ENCODE measurements around the gene KLHL35. TPM values are rescaled to one million over a fixed set of nuclear protein-coding genes. Genes with fewer than 3 reads are reported as not detected.

KLHL35 gene
- total RNA-seq, 1 donor from 2014 or later, result 1.5 TPM

DNA sequence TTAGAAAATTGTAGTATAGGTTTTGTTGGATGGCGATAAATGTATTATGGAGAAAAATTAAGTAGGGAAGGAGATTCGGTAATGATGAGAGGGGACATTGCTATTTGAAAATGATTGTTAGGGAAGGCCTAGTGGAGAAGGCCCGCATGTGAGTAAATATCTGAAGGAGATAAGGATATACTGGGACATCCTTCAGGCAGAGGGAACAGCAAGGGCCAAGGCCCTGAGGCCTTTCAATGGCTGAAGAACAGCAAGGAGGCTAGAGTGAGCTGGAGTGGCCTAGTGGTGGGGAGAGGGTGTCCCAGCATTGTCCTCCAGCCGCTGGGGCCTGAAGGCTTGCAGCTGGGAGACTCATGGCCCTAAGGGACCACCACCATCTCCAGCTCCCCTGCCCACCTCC is 58.4 kb downstream of the KLHL35 start:
- DNase-seq (ENCODE audit: low read depth), result no peak
- Histone ChIP-seq H3K27me3 (ENCODE audit: control insufficient read depth, insufficient read depth, low read length) (no peaks in the 10 kb centered on the region), H3K36me3 (ENCODE audit: control insufficient read depth, insufficient read depth, low read length) (no peaks in the 10 kb centered on the region), H3K4me3 (ENCODE audit: low read depth, low read length) (no peak overlapping the region)
- TF ChIP-seq, protein P1, sequence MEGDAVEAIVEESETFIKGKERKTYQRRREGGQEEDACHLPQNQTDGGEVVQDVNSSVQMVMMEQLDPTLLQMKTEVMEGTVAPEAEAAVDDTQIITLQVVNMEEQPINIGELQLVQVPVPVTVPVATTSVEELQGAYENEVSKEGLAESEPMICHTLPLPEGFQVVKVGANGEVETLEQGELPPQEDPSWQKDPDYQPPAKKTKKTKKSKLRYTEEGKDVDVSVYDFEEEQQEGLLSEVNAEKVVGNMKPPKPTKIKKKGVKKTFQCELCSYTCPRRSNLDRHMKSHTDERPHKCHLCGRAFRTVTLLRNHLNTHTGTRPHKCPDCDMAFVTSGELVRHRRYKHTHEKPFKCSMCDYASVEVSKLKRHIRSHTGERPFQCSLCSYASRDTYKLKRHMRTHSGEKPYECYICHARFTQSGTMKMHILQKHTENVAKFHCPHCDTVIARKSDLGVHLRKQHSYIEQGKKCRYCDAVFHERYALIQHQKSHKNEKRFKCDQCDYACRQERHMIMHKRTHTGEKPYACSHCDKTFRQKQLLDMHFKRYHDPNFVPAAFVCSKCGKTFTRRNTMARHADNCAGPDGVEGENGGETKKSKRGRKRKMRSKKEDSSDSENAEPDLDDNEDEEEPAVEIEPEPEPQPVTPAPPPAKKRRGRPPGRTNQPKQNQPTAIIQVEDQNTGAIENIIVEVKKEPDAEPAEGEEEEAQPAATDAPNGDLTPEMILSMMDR (IDR thresholded peaks at IDR 0.05; ENCODE audit: insufficient read depth, low read length, poor library complexity, severe bottlenecking), result no peak

DNA sequence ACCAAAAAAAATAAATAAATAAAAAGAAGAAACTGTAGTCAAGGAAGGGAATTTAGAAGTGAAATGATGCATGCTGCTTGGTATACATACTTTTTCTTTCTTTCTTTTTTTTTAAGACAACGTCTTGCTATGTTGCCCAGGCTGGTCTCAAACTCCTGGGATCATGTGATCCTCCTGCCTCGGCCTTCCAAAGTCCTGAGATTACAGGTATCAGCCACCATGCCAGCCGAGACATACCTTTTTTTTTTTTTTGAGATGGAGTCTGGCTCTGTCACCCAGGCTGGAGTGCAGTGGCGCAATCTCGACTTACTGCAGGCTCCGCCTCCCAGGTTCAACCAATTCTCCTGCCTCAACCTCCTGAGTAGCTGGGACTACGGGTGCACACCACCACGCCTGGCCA is 59.8 kb downstream of the KLHL35 start:
- no peaks in the 10 kb centered on the region for H3K27me3 ChIP-seq (ENCODE audit: control insufficient read depth, insufficient read depth, low read length)
- TF ChIP-seq, protein P1 (IDR thresholded peaks at IDR 0.05; ENCODE audit: insufficient read depth, low read length, poor library complexity, severe bottlenecking), result no peak
- no peak for DNase-seq (ENCODE audit: low read depth)

More for the DNA sequence above, 59.8 kb downstream of the KLHL35 start:
- Histone ChIP-seq H3K36me3 (ENCODE audit: control insufficient read depth, insufficient read depth, low read length) (no peaks in the 10 kb centered on the region), H3K4me3 (ENCODE audit: low read depth, low read length) (no peak overlapping the region)

Other genes with a start within 250 kb of the KLHL35 start
- 0.04 TPM in 1 of 2 replicates, not detected in the other for gene TPBGL, start 192.4 kb downstream of the KLHL35 start, total RNA-seq
- gene ARRB1, start 81.5 kb downstream of the KLHL35 start, total RNA-seq, result 8.8 and 24.3 TPM in 2 replicates
- 2,045 and 2,896 TPM in 2 replicates for gene RPS3, start 33.7 kb downstream of the KLHL35 start, total RNA-seq
- gene GDPD5, start 92.7 kb upstream of the KLHL35 start, total RNA-seq, result 10.3 and 12.7 TPM in 2 replicates
- 466 and 467 TPM in 2 replicates for gene SERPINH1, start 129.1 kb upstream of the KLHL35 start, total RNA-seq
- 3.3 and 5.7 TPM in 2 replicates for gene MAP6, start 235.8 kb upstream of the KLHL35 start, total RNA-seq